Activated CD8-positive, alpha-beta memory T cell treated with anti-CD3 and anti-CD28 coated beads for 48 hours (primary cell): ENCODE results near the gene NDE1.
"Not testable (repeated sequence)": the region's sequence is repeated elsewhere in the genome, so short reads cannot be mapped to it uniquely, and the experiment has no call there.

ENCODE experiments used
- DNase-seq, 3 experiments: peaks; one replicate each; pipeline ENCODE4 v3.0.0-alpha.2; 2020; ENCODE audit warnings: low read depth in 2 of 3, low spot score in 2 of 3

Gene NDE1

GRCh38 chr16:15620611-15621195 lies 29.3 kb upstream of the NDE1 start:
- DNase-seq, result no peak

- DNase-seq, result no peak
Observed at GRCh38 chr16:15621456-15621855, 28.6 kb upstream of the NDE1 start.

DNA sequence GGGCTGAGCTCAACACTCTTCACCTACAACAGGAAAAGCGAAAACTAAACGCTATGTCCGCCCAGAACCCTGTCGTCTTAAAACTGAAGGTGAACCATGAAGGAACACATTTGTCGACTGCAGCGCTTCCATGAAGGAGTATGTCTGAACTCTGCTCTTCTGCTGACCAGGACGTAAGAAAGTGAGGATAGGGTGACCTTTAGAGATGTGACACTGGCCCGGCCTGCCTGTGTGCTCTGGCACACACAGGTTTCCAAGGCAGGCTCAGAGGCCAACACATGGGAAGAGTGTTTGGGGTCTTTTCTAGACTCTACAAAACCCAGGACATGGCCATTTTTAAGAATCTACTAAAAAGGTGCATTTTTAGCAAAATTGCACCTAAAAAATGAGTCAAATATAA lies 28.2 kb upstream of the NDE1 start:
- DNase-seq, result no peak

GRCh38 chr16:15631730-15632409 lies 18.2 kb upstream of the NDE1 start:
- no peak for DNase-seq

- no peak for DNase-seq
Observed at GRCh38 chr16:15635926-15636325, 14.1 kb upstream of the NDE1 start.

DNA sequence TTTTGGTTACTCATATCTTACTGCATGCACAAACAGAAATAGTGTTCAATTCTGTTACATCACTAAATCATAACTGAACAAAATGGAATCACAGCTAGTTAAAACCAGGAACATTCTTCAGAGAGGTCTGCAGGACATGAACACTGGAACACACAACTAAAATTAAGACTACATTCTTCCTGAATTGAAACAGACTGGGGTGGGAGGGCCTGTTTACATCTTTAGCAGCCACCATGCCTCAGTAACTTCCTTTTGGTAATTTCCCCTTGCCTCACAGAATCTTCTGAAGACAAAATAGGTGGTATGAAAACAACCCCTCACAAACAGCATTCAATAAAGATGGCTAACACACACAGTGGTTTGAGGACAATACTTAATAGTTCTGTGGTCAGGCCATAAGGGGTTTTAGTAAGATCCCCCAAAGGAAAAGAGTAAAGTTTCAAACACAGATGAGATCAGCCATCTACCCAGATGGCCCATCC lies 13.6 kb upstream of the NDE1 start:
- no peak for DNase-seq

DNA sequence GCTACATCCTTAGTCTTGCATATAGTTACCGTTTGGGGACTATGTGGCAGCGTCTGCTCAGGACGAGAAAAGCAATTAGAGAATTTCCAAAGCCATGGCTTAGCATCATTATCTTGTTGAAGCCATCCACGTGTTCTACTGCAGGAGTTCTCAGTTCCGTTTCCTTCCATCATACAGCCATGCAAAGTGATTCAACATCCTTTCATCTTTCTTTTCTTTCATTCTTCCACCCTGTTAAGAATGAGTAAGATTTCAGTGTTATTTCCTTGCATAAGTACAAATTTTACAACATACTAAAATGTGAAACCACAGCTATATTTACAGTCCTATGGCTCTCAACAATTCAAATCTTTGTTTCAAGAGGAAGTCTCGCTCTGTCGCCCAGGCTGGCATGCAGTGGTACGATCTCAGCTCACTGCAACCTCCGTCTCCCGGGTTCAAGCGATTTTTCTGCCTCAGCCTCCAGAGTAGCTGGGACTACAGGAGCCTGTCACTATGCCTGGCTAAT lies 10.9 kb upstream of the NDE1 start:
- DNase-seq, result no peak

- DNase-seq, result no peak
Observed at GRCh38 chr16:15640966-15641365, 9.1 kb upstream of the NDE1 start.

GRCh38 chr16:15641753-15642556 lies 8.1 kb upstream of the NDE1 start:
- DNase-seq, result no peak

- peak; percentile 47 to 72 (median 68) for DNase-seq
Observed at GRCh38 chr16:15642557-15643047, 7.4 kb upstream of the NDE1 start.

GRCh38 chr16:15643048-15643945 lies 6.7 kb upstream of the NDE1 start, which contains the start of gene MARF1:
TSS of gene MARF1 (minus strand) at chr16:15643154. CDS start at chr16:15639233, 3,921 bp downstream.
- DNase-seq, result peak; percentile 98 to 99 (median 99)

GRCh38 chr16:15643946-15644250 lies 6.1 kb upstream of the NDE1 start:
- no peak for DNase-seq

DNA sequence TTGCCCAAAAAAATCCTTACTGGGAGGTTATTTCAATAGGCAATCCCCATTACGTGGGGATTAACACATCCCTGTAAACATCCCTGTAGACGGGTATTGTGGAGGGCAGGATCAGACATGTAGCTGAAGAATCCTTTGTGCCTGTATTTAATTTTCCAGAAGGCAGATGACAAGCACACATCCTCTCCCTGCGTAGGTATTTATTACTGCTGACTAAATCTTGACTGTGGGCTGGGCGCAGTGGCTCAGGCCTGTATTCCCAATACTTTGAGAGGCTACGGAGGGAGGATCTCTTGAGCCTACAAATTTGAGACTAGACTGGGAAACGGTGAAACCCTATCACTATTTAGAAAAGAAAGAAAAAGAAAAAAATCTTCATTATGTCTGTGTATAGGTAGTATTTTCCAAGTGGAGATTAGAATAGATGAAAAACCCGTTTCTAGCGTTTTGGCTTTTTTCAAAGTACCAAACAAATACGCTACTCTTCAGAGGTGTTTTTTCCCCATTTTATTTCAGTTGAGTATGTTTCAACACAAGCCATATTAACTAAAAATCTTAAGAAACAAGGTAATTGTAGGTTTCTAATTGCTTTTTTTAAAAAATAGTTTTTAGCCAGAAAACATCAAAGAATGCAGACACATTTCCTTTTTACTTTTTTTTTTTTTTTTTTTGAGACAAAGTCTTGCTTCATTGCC lies 5.6 kb upstream of the NDE1 start:
- DNase-seq, result no peak

- not testable (repeated sequence) for DNase-seq
Observed at GRCh38 chr16:15644962-15645465, 5.0 kb upstream of the NDE1 start.

DNA sequence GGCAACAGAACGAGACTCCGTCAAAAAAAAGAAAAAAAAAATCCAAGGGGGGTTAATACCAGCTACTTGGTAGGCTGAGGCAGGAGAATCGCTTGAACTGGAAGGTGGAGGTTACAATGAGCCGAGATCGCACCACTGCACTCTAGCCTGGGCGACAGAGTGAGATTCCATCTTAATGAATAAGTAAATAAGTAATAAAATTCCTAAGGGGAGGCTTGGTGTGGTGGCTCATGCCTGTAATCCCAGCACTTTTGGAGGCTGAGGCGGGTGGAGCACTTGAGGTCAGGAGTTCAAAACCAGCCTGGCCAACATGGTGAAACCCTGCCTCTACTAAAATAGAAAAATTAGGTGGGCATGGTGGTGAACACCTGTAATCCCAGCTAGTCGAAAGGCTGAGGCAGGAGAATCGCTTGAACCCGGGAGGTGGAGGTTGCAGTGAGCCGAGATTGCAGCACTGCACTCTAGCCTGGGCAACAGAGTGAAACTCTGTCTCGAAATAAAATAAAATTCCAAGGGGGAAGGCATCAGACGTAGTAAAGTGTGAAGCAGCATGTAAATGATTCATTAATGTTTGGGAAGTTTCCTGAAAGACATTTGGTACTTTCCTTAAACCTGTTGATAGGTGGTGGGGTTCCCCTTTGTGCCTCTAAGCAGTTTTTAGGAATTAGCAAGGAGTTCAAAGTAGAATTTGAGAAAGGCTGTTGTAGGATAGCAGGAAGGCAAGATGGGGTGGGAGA lies 3.3 kb upstream of the NDE1 start:
- DNase-seq, result not testable (repeated sequence)

DNA sequence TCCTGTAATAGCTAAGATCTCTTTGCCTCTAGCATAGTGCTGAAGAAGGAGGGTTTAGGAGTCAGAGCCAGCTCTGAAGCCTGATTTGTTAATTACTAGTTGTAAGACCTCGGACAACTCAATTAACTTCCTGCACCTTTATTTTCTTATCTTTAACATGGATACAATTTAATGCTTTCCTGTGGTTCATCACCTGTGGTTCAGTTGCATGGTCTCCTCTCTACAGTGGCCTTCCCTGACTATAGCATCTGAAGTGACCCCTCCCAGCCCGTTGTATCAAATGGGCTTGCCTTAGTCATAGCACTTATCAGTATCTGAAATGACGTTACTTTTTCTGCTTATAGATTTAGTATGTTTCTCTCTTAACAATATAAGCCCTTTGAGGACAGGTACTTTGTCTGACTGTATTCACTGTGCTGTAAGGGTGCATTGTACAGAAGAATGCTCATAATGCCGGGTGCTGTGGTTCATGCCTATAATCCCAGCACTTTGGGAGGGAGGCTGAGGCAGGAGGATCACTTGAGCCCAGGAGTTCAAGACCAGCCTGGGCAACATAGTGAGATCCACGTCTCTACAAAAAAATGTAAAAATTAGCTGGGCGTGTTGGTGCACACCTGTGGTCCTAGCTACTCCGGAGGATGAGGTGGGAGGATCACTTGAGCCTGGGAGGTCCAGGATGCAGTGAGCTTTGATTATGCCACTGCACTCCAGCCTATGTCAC lies 2.6 kb upstream of the NDE1 start:
- DNase-seq, result no peak

GRCh38 chr16:15648135-15648730 lies 1.8 kb upstream of the NDE1 start:
- no peak for DNase-seq

DNA sequence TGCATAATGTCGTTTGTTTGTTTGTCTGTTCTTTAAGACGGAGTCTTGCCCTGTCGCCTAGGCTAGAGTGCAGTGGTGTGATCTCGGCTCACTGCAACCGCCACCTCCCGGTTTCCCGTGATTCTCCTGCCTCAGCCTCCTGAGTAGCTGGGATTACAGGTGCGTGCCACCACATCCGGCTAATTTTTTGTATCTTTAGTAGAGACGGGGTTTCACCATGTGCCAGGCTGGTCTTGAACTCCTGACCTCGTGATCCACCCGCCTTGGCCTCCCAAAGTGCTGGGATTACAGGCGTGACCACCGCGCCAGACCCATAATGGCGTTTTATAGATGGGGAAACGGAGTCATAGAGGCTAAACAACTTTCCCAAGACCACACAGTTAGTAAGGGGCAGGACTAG lies 734 bp upstream of the NDE1 start:
- DNase-seq, result not testable (repeated sequence)
